Stomach (tissue), 4 donors: ENCODE results near the gene ZFYVE16.

ENCODE experiments used
- CTCF ChIP-seq, 7 experiments: fragments of 450-650 bp in 4 of 7; fragments of 200-600 bp in 3 of 7; sonication (generic) in 3 of 7; IDR thresholded peaks; one replicate each; pipeline ENCODE4 v1.5.1; 2016 to 2019; ENCODE audit warnings: antibody characterized with exemption in 7 of 7, control low read depth in 2 of 7, mild to moderate bottlenecking in 1 of 7
- EP300 ChIP-seq: sonication (generic); formaldehyde crosslinking; IDR thresholded peaks from one replicate; pipeline ENCODE4 v1.6.1; 2017; ENCODE audit warnings: antibody characterized with exemption
- POLR2A ChIP-seq, 4 donors: fragments of 450-650 bp; IDR thresholded peaks; one replicate each; pipeline ENCODE4 v1.6.1; 2016; ENCODE audit warnings: antibody characterized with exemption in 4 of 4, control low read depth in 2 of 4, mild to moderate bottlenecking in 1 of 4, moderate library complexity in 1 of 4
- POLR2AphosphoS5 ChIP-seq, 3 donors: sonication (generic); formaldehyde crosslinking; IDR thresholded peaks; one replicate each; pipeline ENCODE4 v1.6.1; 2016; ENCODE audit warnings: antibody characterized with exemption in 3 of 3

DNA sequence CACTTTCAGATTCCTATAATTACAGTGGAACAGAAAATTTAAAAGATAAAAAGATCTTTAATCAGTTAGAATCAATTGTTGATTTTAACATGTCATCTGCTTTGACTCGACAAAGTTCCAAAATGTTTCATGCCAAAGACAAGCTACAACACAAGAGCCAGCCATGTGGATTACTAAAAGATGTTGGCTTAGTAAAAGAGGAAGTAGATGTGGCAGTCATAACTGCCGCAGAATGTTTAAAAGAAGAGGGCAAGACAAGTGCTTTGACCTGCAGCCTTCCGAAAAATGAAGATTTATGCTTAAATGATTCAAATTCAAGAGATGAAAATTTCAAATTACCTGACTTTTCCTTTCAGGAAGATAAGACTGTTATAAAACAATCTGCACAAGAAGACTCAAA lies 29.5 kb downstream of the ZFYVE16 start:
- no peak for TF ChIP-seq POLR2A (IDR thresholded peaks at IDR 0.05)
- TF ChIP-seq EP300: no peak
- TF ChIP-seq CTCF (IDR thresholded peaks at IDR 0.05): no peak
- TF ChIP-seq POLR2AphosphoS5 (IDR thresholded peaks at IDR 0.05): no peak
